Glomerular visceral epithelial cell (primary cell): ENCODE measurements around the gene TAL2.
"Not testable (repeated sequence)": the region's sequence is repeated elsewhere in the genome, so short reads cannot be mapped to it uniquely, and the experiment has no call there.

Source experiments
- DNase-seq: peaks from one replicate; pipeline ENCODE4 v3.0.0-alpha.2; 2016; ENCODE audit errors: extremely low spot score

Gene TAL2

GRCh38 chr9:105676351-105676923 is 14.2 kb downstream of the TAL2 start:
- no peak for DNase-seq

- DNase-seq, result no peak
These were observed 15.9 kb downstream of the TAL2 start for GRCh38 chr9:105678163-105678562.

GRCh38 chr9:105678781-105679180 is 16.5 kb downstream of the TAL2 start:
- no peak for DNase-seq

DNA sequence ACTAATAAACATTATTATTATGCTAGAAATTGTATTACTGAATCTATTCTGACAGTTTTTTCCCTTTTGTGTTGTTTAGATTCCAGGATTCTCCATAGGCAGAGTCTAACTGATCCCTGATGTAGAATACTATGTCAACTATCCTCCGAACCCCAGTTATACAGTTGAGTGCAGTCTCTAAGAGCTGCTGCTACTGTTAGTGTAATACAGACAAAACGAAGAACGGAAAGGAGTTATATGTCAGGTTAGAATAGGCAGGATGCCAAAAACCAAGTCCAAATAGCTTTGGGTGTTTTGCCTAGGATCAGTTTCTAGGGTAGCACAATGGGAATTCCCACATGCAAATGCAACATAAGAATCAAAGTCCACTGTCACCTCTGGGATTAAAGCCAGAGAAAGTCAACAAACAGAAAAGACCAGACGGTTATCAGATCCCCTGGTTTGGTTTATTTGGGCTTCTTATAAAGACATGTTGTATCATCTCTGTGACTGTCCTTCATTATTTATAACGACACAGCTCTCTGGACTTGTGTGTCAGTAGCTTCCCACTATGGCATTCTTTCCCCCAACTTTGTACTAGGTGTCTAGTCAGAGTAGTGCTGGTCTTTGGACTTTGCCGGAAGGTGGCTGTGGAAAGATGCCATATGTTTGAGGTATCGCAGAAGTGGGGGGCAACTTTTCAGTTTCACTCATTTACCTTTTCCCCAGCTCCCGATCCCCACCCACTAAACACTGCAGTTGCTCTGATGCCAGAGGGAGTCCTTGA is 17.2 kb downstream of the TAL2 start:
- DNase-seq, result no peak

DNA sequence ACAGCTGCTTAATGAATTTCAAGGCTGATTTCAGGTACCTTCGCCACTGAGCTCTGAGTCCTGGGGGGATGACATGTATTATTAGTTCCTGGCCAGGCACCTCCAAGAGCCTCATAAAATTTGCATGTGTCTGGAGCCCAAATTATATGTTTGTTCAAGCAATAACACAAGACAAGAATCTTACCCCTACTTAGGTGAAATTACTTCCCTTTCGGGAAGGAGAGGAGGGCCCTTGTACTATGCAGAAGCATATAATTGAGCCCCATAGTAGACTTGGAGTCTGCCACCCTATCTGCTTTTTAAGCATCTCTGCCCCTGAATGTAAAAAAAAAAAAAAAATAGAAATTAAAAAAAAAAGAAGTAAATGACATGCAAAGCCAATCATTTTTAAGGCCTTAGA is 19.1 kb downstream of the TAL2 start:
- DNase-seq, result no peak

DNA sequence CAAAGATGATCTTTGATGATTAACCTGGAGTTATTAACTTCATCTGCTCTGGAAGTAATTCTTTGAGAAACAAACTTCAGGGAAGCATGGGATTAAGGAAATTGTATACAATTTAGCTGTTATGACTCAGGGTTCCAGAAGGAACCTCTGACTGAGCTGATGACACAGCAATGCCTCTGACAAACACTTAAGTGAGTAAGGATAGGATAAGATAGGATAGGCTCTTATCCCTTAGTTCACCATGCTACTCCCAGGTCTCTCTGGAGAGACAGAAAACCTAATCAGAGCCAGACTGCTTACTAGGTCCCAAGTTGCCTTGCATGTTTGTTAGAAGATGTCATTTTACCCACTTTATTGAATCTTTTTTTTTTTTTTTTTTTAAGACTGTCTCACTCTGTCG is 19.5 kb downstream of the TAL2 start:
- DNase-seq, result no peak

- no peak for DNase-seq
These were observed 21.5 kb downstream of the TAL2 start for GRCh38 chr9:105683688-105684275.

GRCh38 chr9:105686936-105687335 is 24.7 kb downstream of the TAL2 start:
- no peak for DNase-seq

DNA sequence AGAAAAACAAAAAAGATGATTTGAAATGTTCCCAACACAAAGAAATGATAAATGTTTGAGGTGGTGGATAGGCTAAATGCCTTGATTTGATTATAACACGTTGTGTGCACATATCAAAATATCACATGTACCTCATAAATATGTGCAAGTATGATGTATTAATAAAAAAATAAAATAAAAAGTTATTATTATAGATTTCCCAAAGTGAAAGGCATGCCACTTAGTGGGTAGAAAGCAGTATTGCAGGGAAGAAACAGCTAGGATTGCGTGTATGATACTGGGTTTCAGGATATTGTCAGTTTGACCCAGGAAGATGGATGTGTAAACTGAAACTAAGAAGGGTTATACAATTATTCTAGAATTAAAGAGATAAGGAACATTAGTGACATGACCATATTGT is 28.5 kb downstream of the TAL2 start:
- DNase-seq, result no peak

DNA sequence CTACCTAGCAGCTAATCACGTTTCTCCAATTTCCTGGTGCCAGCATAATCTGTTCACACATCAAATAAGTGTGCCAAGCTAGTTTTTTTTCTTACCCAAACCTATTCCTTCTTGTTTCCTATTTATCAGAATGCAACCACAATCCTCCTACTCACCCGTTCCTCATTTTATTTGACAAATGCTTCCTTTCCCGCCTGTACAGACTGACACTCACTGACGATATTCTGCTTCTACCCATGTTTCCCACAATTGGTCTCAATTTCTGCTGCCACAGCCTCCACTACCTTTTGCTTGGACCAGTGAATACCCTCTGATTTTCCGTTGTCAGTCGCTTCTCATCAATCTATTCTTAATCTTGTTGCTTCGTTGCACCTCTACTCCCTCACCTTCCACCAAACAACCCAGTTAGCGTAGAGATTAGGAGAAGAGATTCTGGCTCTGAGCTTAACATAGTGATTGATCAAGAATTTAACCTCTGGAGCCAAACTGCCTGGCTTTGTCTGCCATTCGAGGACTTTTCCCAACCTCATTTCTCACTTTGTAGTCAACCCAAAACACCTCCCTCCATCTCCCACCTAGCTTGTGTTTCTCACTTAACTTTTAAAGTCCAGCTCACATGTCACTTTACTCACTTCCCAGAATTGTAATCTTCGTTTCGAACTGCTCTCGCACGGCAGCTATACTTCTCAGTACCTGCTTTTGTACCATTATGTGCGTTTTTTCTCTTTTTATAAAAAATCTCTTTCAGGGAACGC is 31.4 kb downstream of the TAL2 start:
- DNase-seq, result no peak

DNA sequence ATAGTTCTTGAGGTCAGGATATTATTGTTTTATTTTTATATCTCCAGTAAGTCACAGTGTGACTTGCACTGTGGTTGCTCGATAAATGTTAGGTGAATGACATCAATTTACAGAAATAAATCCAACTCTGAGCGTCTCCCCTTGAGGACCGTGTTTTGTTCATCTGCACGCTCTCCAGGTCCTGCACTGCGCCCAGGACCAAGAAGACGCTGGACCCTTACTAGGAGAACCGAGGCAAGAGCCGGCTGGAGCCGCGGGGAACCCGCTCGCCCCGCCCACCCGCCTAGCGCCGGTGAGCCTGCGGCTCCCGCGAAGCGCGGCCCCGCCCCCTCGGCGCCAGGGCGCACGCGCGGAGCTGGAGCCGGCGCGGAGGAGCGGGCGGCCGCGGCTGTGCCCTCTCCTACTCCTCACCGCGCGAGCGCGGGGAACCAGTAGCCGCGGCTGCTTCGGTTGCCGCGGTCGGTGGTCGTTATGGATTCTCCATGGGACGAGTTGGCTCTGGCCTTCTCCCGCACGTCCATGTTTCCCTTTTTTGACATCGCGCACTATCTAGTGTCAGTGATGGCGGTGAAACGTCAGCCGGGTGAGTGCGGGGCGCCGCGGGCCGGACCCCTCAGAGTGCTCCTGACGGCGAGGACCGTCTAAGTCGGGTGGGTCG is 32.1 kb downstream of the TAL2 start, which contains the start of gene TMEM38B:
Gene TMEM38B, plus strand, starts transcription at position 352 of the 658 bp plus-strand sequence. Its CDS starts 120 bp downstream, at position 472.
- DNase-seq, result peak; percentile 85

DNA sequence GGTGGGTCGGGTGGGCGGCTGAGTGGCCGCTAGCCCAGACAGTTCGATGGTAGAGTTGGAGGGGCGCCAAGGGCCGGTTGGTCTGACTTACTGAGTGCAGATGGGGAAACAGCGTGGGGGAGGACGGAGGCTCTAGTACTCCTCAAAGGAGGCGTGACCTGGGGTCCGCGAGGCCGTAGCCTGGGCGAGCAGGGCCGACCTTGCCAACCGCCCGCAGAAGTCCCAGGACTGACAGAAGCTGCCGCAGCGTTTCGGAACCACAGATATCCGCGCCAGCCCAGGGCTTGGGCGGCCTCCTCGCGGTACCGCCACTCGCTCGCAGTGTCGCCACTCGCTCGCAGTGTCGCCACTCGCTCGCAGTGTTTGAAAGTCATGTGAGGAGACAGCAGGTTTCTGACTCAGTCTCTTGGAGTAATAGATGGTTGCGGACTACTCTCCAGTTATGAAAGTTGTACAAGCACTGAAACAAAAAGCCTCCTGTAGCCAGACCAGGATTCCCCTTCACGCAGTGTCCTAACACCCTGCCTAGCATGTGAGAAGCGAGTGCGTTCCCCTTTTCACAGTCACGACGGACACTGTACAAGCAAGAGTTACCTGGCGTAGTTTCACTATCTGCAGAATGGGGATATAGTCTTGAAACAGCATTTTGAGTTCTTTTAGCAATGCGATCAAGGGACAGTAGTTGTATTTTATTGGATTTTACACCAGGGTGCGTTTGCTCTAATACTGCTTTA is 32.8 kb downstream of the TAL2 start:
- DNase-seq, result peak; percentile 60

- no peak for DNase-seq
These were observed 34.0 kb downstream of the TAL2 start for GRCh38 chr9:105696219-105696793.

GRCh38 chr9:105697871-105698270 is 35.6 kb downstream of the TAL2 start:
- no peak for DNase-seq

- no peak for DNase-seq
These were observed 36.2 kb downstream of the TAL2 start for GRCh38 chr9:105698348-105698870.

DNA sequence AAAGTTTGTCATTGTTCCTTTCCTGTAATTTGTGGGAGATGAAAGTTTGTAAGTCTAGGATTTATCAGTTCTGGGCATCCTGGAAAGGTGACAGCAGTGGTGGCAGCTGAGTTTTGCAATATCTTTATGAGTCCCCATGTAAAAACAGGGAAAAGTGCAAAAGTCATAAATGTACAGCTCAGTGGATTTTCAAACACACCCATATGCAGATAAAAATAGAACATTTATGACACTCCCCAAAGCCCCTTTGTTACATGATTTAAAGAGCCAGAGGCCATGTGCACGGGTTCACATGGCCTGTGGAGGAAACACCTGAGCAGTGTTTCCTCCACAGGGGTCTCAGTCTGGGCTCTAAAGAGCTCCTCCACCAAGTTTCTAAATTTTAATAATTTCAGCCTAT is 38.4 kb downstream of the TAL2 start:
- no peak for DNase-seq

- DNase-seq, result no peak
These were observed 38.9 kb downstream of the TAL2 start for GRCh38 chr9:105701145-105701544.

DNA sequence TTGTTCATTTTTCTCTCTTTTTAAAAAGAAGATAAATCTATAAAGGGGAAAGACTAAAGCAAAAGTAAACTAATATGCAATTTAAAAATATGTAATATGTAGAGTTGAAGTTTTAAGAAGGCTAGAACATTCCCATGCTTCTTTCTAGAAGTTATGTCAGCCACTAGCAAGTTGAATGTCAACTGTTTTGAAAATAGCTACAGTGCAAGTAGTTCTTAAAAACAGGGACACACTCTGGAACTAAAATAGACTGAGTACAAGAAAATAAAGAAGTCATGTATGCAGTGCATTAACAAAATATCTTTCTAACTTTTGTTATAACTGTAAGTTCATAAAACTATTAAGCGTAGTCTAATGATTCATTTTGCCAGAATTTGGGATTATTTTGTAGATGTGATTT is 40.0 kb downstream of the TAL2 start:
- DNase-seq, result no peak

DNA sequence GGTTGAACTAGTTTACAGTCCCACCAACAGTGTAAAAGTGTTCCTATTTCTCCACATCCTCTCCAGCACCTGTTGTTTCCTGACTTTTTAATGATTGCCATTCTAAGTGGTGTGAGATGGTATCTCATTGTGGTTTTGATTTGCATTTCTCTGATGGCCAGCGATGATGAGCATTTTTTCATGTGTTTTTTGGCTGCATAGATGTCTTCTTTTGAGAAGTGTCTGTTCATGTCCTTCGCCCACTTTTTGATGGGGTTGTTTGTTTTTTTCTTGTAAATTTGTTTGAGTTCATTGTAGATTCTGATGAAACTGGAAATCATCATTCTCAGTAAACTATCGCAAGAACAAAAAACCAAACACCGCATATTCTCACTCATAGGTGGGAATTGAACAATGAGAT is 41.4 kb downstream of the TAL2 start:
- DNase-seq, result not testable (repeated sequence)

GRCh38 chr9:105706156-105706555 is 43.9 kb downstream of the TAL2 start:
- DNase-seq, result no peak

DNA sequence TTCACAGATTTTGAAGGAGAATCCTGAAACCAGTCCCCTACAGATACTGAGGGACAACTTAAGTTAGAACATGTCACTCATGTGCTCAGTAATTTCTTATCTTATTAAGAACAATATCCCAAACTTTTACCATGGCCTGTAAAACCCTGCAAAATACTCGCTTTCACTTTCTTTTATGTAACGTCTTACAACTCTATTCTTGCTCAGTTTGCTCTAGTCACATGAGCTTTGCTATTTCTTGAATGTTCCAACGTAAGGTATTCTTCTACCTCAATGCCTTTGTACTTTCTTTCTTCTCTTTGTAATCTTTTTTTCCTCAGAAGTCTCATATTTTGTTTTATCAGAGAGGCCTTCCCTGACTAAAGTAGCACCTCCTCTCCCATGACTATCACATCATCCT is 46.1 kb downstream of the TAL2 start:
- DNase-seq, result no peak
